HT-29 (cell line): Measurements from ENCODE around the gene APOE. TPM values are rescaled to one million over a fixed set of nuclear protein-coding genes. Genes with fewer than 3 reads are reported as not detected.
"Not testable (repeated sequence)": the region's sequence is repeated elsewhere in the genome, so short reads cannot be mapped to it uniquely, and the experiment has no call there.

Experiments
- DNase-seq: peaks from one replicate; pipeline ENCODE4 v3.0.0-alpha.2; 2015; ENCODE audit warnings: low spot score
- total RNA-seq: library from RNA; depleted of rRNA; stranded (reverse); fragments of >200 nt; shearing (Covaris generic); gene quantifications from 2 replicates; pipeline ENCODE4 v1.2.3, GENCODE V29; 2014

APOE gene
- total RNA-seq, 1 experiment from 2014 or later, result 1.5 TPM

DNA sequence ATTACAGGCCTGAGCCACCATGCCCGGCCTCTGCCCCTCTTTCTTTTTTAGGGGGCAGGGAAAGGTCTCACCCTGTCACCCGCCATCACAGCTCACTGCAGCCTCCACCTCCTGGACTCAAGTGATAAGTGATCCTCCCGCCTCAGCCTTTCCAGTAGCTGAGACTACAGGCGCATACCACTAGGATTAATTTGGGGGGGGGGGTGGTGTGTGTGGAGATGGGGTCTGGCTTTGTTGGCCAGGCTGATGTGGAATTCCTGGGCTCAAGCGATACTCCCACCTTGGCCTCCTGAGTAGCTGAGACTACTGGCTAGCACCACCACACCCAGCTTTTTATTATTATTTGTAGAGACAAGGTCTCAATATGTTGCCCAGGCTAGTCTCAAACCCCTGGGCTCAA lies 4.2 kb downstream of the APOE start:
- DNase-seq, result no peak

DNA sequence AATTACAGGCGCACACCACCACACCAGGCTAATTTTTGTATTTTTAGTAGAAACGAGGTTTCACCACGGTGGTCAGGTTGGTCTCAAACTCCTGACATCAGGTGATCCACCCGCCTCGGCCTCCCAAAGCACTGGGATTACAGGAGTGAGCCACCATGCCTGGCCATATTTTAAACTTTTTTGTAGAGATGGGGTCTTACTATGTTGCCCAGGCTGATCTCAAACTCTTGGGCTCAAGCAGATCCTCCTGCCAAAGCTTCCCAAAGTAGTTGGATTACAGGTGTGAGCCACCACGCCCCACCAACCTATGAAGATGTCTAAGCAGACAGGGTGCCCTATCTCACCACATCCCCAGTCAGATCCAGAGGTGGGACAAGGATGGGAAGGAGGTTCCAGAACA lies 6.3 kb downstream of the APOE start:
- DNase-seq, result not testable (repeated sequence)

DNA sequence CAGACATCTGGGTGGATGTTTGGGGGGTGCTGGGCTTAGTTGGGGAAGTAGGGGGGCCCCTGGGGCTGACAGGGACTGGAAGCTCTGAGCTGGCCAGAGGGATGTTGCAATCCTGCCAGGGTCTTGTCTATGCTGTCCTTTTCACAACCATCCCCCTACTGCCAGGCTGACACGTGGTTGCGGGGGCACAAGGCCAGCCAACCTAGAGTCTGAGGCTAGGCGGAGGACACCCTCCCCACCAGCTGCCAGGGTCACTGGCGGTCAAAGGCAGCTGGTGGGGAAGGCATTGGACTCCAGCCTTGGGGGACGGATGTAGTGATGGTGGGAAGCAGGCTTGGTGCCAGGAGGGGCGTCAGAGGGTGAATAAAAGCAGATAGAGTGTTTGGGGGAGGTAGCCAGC lies 7.3 kb downstream of the APOE start:
- no peak for DNase-seq

DNA sequence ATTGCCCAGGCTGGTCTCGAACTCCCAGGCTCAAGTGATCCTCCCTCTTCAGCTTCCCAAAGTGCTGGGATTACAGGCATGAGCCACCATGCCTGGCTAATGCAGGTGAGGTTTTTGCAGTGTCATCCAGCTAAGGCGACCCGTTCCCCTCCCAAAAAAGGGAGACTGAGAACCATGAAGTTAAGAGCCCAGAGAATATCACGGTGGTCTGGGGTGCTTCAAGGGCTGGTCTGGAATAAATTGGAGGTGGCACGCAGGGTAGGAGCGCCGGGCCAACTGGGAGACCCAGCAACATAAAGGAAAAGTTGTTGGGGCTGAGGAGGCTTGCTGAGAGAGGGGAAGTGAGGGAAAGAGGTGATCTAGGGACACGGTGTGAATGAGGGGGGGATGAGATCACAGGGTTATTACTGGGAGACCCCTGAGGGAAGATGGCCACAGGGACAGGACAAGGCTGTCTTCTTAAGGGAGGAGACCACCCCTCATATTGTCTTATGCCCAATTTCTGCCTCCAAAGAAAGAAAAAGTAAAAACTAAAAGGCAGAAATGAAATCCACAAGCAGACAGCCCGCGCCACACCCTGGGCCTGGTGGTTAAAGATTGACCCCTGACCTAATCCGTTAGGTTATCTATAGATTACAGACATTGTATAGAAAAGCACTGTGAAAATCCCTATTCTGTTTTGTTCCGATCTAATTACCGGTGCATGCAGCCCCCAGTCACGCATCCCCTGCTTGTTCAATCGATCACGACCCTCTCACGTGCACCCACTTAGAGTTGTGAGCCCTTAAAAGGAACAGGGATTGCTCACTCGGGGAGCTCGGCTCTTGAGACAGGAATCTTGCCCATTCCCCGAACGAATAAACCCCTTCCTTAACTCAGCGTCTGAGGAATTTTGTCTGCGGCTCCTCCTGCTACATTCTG lies 8.2 kb downstream of the APOE start:
- DNase-seq, result not testable (repeated sequence)

DNA sequence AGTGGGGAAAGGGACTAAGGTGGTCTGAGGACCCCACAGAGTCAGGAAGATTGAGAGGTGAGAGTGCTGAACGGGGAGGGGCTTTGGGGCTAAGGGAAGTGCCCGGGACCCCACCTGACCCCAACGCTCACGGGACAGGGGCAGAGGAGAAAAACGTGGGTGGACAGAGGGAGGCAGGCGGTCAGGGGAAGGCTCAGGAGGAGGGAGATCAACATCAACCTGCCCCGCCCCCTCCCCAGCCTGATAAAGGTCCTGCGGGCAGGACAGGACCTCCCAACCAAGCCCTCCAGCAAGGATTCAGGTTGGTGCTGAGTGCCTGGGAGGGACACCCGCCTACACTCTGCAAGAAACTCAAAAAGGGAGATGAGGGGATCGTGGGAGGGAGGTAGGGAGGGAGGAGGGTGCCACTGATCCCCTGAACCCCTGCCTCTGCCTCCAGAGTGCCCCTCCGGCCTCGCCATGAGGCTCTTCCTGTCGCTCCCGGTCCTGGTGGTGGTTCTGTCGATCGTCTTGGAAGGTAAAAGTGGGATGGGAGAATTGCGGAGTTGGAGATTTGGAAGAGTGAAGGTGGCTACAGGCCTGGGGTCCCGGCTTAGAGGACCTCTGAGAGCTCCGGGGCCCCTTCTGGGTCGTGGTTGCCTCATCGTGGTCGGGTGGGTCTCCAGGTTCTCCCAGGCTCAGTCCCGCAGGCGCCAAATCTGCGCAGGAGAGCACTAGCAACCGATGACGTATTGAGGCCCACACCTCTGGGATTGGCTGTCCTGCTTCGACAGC lies 9.0 kb downstream of the APOE start, which contains the start of gene APOC1:
Gene APOC1, plus strand, starts transcription at position 176 of the 774 bp plus-strand sequence. Its CDS starts 284 bp downstream, at position 460.
- peak; percentile 96 for DNase-seq

DNA sequence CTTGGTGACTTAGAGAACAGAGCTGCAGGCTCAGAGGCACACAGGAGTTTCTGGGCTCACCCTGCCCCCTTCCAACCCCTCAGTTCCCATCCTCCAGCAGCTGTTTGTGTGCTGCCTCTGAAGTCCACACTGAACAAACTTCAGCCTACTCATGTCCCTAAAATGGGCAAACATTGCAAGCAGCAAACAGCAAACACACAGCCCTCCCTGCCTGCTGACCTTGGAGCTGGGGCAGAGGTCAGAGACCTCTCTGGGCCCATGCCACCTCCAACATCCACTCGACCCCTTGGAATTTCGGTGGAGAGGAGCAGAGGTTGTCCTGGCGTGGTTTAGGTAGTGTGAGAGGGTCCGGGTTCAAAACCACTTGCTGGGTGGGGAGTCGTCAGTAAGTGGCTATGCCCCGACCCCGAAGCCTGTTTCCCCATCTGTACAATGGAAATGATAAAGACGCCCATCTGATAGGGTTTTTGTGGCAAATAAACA lies 18.7 kb downstream of the APOE start:
- DNase-seq, result no peak

DNA sequence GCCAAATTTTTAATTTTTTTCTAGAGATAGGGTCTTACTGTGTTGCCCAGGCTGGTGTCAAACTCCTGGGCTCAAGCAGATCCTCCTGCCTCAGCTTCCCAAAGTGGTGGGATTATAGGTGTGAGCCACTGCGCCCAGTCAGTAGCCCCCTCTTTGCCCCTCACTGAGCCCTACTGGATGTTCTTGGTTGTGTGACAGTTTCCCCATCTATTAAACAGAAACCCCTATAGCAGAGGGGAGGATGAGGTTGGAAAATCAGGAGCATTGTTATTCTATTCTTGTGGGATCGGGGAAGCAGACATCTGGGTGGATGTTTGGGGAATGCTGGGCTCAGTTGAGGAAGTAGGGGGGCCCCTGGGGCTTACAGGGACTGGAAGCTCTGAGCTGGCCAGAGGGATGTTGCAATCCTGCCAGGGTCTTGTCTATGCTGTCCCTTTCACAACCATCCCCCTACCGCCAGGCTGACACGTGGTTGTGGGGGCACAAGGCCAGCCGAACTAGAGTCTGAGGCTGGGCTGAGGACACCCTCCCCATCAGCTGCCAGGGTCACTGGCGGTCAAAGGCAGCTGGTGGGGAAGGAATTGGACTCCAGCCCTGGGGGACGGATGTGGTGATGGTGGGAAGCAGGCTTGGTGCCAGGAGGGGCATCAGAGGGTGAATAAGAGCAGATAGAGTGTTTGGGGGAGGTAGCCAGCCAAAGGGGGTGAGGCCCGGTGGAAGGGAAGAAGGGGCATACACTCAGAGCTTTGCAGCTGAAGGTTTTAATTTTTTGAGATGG lies 19.7 kb downstream of the APOE start:
- no peak for DNase-seq

DNA sequence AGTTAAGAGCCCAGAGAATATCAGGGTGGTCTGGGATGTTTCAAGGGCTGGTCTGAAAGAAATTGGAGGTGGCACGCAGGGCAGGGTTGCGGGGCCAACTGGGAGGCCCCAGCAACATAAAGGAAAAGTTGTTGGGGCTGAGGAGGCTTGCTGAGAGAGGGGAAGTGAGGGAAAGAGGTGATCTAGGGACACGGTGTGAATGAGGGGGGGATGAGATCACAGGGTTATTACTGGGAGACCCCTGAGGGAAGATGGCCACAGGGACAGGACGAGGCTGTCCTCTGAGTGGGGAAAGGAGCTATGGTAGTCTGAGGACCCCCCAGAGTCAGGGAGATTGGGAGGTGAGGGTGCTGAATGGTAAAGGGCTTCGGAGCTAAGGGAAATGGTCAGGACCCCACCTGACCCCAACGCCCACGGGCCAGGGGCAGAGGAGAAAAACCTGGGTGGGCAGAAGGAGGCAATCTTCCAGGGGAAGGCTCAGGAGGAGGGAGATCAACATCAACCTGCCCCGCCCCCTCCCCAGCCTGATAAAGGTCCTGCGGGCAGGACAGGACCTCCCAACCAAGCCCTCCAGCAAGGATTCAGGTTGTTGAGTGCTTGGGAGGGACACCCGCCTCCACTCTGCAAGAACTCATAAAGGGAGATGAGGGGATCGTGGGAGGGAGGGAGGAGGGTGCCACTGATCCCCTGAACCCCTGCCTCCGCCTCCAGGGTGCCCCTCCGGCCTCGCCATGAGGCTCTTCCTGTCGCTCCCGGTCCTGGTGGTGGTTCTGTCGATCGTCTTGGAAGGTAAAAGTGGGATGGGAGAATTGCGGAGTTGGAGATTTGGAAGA lies 20.9 kb downstream of the APOE start:
- not testable (repeated sequence) for DNase-seq

DNA sequence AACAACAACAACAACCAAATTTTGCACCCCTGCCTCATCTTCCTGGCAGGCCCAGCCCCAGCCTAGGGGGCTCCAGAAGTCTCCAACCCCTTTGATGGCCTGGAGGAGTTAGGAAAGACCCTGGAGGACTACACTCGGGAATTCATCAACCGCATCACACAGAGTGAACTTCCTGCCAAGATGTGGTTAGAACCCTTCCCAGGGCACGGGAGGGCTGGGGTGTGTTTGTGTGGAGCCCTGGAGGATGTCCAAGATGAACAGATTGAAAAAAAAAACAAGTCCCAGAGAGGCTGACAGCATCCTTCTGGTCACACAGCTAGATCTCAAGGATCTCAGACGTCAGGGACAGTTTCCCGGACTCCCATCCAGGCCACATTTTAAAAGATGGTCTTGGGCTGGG lies 22.1 kb downstream of the APOE start:
- no peak for DNase-seq

DNA sequence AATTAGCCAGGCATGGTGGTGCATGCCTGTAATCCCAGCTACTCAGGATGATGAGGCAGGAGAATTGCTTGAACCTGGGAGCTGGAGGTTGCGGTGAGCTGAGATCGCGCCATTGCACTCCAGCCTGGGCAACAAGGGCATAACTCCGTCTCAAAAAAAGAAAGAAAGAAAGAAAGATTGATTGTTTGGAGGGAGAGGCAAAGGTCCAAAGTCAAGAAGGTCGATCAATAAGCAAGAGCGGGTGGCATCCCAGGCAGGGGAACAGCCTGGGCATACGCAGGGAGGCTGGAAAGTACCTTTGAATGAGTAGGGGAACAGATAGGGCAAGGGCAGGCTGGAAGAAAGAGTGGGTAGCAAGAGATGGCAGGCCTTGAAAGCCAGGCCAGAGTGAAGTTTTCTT lies 24.5 kb downstream of the APOE start:
- no peak for DNase-seq

DNA sequence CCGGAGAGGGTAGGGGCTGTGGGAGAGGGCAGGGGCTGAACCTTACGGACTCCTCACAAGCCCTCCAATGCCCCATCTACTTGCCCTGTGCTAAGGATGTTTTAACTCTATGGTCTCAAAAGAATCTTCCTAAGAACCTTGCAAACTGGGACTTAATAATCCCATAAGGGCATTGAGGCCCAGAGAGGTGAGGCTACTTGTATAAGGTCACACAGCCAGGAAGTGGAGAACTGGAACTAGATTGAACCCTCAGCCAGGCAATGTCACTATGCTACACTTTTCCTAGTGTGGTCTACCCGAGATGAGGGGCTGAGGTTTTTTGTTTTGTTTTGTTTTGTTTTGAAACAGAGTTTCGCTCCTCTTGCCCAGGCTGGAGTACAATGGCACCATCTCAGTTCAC lies 25.9 kb downstream of the APOE start:
- no peak for DNase-seq

DNA sequence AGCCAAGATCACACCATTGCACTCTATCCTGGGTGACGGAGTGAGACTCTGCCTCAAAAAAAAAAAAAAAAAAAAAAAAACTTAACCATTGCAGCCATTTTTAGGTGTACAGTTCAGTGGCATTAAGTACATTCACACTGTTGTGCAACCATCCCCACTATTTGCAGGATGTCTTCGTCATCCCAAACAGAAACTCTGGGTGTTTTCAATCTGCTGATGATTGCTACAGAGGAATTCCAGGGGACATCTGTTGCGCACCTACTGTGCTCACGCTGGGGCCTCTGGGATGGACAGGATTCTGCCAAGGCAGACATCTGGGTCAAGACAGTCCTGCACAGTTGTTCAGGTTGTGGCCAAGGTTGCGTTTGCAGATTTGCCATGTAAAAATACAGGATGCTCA lies 34.1 kb downstream of the APOE start:
- DNase-seq, result no peak

DNA sequence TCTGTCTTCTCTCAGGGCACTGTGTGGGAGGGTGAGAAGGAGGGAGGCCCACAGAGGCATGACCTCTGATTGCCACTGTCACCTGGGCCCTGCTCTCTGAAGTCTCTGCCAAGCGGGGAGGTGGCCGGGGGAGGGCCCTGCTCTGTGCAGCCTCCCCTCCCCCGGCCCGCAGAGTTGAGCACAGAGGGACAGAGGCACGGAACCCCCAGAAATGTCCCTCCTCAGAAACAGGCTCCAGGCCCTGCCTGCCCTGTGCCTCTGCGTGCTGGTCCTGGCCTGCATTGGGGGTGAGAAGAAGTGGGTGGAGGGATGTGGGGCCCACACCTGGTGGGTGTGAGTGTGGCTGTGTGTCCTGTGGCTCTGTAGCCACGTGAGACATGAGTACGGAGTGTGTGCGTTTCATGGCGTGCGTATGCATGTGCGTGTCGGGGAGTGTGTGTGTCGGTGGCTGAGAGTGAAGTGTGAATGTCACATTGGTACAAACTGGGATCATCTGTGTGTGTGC lies 36.5 kb downstream of the APOE start, which contains the start of gene APOC4:
Gene APOC4, plus strand, starts transcription at position 171 of the 505 bp plus-strand sequence. Its CDS starts 41 bp downstream, at position 212.
- no peak for DNase-seq

DNA sequence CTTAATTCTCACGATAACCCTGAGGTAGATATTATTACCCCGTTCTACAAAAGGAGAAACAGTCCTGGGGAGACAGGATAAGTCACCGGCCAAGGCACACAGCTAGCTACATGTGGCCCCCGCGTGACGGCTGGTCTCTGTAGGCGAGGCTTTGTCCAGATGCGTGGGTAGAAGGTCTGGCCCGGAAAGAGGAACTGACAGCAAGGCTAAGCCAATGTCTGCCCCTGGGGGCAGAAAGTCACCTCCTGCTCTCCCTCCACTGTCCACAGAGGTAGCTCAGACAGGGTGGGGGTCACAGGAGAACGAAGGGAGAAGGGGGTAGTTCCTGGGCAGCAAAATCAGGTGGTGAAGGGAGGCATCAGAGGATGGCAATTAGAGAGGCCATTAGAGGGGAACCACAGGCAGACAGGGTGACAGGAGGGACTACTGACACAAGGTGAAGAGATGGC lies 38.2 kb downstream of the APOE start:
- no peak for DNase-seq

DNA sequence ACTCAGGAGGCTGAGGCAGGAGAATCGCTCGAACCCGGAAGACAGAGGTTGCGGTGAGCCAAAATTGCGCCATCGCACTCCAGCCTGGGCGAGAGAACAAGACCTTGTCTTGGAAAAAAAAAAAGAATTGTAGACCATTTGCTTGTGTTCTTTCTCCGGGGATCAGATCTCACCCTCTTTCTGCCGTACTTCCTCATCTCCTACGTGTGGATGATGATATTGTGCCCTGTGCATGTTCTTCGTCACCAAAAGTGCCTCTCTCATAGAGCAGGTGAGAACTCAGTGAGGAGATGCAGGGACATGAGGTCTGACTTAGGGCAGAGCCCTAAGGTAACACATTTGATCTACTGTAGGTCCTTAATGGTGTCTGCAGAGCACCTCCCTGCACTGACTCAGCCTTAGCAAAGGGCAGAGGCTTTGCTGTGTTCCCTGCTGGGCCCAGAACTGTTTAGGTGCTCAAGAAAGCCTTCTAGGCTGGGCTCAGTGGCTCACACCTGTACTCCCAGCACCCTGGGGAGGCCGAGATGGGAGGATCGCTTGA lies 41.5 kb downstream of the APOE start:
- DNase-seq, result no peak

DNA sequence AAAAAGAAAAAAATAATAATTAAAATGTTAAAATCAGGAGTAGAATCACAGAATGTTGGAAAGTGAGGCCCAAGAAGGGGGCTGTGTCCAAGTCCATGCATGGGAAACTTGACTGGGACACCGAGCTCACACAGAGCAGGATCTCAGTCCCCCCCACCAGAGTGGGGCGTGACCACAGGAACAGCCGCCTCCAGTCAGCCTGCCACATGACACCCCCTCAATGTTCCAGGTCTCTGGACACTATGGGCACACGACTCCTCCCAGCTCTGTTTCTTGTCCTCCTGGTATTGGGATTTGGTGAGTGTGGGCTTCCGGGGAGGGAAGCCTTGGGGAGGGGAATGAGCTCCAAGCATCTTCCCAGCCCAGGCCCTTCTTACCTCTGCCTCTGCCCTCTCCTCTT lies 42.6 kb downstream of the APOE start:
- no peak for DNase-seq

DNA sequence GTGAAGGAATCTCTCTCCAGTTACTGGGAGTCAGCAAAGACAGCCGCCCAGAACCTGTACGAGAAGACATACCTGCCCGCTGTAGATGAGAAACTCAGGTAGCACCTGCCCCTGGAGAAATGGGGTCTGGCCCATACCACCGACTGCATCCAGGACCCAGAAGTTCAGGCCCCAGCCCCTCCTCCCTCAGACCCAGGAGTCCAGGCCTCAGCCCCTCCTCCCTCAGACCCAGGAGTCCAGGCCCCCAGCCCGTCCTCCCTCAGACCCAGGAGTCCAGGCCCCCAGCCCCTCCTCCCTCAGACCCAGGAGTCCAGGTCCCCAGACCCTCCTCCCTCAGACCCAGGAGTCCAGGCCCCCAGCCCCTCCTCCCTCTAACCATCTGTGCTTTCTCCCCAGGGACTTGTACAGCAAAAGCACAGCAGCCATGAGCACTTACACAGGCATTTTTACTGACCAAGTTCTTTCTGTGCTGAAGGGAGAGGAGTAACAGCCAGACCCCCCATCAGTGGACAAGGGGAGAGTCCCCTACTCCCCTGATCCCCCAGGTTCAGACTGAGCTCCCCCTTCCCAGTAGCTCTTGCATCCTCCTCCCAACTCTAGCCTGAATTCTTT lies 43.3 kb downstream of the APOE start:
- DNase-seq, result no peak

DNA sequence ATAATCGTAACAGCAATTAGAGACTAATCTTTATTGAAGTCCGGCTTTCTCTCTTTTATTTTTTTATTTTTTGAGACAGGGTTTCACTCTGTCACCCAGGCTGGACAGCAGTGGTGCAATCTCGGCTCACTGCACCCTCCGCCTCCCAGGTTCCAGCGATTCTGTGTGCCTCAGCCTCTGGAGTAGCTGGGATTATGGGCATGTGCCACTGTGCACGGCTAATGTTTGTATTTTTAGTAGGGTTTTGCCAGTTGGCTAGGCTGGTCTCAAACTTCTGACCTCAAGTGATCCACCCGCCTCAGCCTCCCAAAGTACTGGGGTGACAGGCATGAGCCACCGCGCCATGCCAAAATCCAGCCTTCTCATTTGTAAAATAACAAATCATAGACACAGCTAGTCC lies 44.0 kb downstream of the APOE start:
- DNase-seq, result no peak
